DMS79 treated with DMSO at 0.1 percent for 48 hours (cell line): ENCODE measurements around the gene GNAL.
"Not testable (repeated sequence)": the region's sequence is repeated elsewhere in the genome, so short reads cannot be mapped to it uniquely, and the experiment has no call there.

ENCODE experiments used
- DNase-seq: peaks from one replicate; lab custom pipeline; 2025; lab: John Stamatoyannopoulos, UW

GNAL gene

GRCh38 chr18:11669271-11669947, 19.7 kb upstream of the GNAL start:
- DNase-seq, result peak; percentile 8

- no peak for DNase-seq
Measured at GRCh38 chr18:11669948-11670275, 19.2 kb upstream of the GNAL start.

GRCh38 chr18:11671156-11671555, 17.9 kb upstream of the GNAL start:
- no peak for DNase-seq

- no peak for DNase-seq
Measured at GRCh38 chr18:11672198-11672597, 16.9 kb upstream of the GNAL start.

GRCh38 chr18:11672846-11673454, 16.1 kb upstream of the GNAL start:
- no peak for DNase-seq

- no peak for DNase-seq
Measured at GRCh38 chr18:11673560-11673959, 15.5 kb upstream of the GNAL start.

- DNase-seq, result no peak
Measured at GRCh38 chr18:11674119-11674518, 14.9 kb upstream of the GNAL start.

- DNase-seq, result no peak
Measured at GRCh38 chr18:11676386-11676785, 12.7 kb upstream of the GNAL start.

- DNase-seq, result no peak
Measured at GRCh38 chr18:11676867-11677266, 12.2 kb upstream of the GNAL start.

GRCh38 chr18:11678211-11678610, 10.9 kb upstream of the GNAL start:
- no peak for DNase-seq

GRCh38 chr18:11689669-11690565, 853 bp downstream of the GNAL start:
- peak; percentile 7 for DNase-seq

- DNase-seq, result not testable (repeated sequence)
Measured at GRCh38 chr18:11690660-11691059, 1.6 kb downstream of the GNAL start.

GRCh38 chr18:11695736-11696135, 6.7 kb downstream of the GNAL start:
- no peak for DNase-seq

- DNase-seq, result no peak
Measured at GRCh38 chr18:11696451-11696850, 7.4 kb downstream of the GNAL start.

GRCh38 chr18:11700876-11701275, 11.8 kb downstream of the GNAL start:
- DNase-seq, result no peak

- DNase-seq, result no peak
Measured at GRCh38 chr18:11710578-11710977, 21.5 kb downstream of the GNAL start.

- no peak for DNase-seq
Measured at GRCh38 chr18:11713756-11714155, 24.7 kb downstream of the GNAL start.

- DNase-seq, result no peak
Measured at GRCh38 chr18:11714244-11714918, 25.3 kb downstream of the GNAL start.

- DNase-seq, result not testable (repeated sequence)
Measured at GRCh38 chr18:11716767-11717315, 27.8 kb downstream of the GNAL start.

GRCh38 chr18:11719050-11719449, 30.0 kb downstream of the GNAL start:
- DNase-seq, result no peak

- no peak for DNase-seq
Measured at GRCh38 chr18:11719621-11720020, 30.6 kb downstream of the GNAL start.

- DNase-seq, result no peak
Measured at GRCh38 chr18:11721720-11722119, 32.7 kb downstream of the GNAL start.
